RPMI8226 (cell line): ENCODE measurements around the gene BRSK2.

Experiments
- DNase-seq: peaks from one replicate; pipeline ENCODE4 v3.0.0-alpha.2; 2015

The BRSK2 gene

DNA sequence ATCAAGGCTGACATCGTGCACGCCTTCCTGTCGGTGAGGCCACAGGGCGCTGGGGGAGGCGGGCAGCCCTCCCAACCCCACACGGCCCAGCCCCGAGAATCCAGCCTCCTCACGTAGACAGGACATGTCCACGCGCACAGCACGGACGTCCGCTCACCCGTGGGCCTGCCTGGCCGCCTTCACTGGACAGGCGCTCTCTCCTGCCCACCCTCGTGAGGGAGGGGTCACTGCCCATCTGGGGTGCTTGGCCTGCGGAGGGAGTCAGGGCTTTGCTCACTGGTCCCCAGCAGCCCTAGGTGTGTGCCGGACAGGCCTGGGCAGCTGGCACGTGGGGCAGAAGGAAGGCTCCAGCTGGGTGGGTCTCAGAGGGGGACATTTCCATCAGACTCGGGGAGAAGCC lies 64.8 kb downstream of the BRSK2 start:
- DNase-seq = no peak

- DNase-seq = no peak
Observed at GRCh38 chr11:1455032-1455762, 65.5 kb downstream of the BRSK2 start.

DNA sequence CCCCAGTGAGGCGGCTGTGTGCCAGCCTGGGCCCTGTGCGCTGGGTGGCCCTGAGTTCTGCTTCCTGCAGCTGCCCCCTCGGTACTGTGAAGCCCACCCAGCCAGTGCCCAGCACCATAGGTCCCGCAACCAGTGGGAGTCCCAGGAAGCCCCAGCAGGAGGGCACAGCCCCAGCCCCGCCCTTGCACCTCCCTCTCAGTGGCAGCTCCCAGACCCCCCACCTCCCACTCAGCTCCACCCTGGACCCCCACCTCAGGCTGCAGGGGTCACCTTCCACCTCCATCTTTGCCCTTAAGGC lies 66.0 kb downstream of the BRSK2 start:
- no peak for DNase-seq

DNA sequence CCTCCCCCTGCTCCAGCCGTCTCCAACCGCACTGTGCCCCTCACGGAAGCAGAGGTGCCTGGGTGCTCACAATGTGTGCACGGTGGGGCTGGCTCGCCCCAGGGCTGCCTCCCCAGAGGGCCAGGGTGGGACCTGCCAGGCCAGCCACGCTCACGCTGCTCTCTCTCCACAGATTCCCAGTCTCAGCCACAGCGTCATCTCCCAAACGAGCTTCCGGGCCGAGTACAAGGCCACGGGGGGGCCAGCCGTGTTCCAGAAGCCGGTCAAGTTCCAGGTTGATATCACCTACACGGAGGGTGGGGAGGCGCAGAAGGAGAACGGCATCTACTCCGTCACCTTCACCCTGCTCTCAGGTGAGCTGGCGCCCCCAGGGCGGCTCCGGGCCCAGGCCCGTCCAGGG lies 66.4 kb downstream of the BRSK2 start:
- DNase-seq = no peak

- DNase-seq = no peak
Observed at GRCh38 chr11:1456596-1457325, 67.0 kb downstream of the BRSK2 start.

DNA sequence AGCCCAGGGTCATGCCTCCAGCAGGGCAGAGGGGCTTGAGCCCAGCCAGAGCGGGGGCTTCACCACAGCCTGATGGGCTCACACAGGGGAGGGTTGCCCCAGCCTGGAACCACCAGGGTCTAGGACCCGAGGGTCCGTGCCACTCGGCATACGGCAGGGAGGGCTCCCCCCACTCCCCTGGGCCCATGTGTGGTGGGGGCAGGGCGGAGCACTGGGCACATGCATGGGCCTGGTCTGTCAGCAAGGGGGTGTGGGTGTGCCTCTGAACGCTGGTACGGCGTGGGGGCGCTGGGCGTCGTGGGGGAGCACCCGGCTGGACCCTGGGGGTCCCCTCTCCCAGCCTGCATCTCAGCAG lies 67.6 kb downstream of the BRSK2 start:
- no peak for DNase-seq

DNA sequence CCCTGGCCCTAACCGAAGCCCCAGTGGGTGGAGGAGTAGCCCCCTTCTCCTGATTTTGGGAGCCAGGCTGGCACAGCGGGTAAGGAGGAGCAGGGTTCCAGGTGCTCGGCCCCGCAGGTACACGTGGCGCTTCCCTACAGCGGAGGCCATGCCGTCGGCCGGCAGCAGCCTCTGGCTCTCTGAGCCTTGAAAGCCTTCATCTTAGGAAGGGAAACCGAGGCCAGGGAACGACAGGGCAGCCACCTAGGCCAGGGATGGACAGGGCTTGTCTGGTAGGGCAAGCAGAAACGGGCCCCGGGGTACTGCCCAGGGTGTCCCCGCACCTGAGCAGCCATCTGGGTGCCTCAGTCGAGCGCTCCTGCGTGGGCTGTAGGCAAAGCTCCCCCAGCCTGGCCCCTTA lies 68.1 kb downstream of the BRSK2 start:
- no peak for DNase-seq

DNA sequence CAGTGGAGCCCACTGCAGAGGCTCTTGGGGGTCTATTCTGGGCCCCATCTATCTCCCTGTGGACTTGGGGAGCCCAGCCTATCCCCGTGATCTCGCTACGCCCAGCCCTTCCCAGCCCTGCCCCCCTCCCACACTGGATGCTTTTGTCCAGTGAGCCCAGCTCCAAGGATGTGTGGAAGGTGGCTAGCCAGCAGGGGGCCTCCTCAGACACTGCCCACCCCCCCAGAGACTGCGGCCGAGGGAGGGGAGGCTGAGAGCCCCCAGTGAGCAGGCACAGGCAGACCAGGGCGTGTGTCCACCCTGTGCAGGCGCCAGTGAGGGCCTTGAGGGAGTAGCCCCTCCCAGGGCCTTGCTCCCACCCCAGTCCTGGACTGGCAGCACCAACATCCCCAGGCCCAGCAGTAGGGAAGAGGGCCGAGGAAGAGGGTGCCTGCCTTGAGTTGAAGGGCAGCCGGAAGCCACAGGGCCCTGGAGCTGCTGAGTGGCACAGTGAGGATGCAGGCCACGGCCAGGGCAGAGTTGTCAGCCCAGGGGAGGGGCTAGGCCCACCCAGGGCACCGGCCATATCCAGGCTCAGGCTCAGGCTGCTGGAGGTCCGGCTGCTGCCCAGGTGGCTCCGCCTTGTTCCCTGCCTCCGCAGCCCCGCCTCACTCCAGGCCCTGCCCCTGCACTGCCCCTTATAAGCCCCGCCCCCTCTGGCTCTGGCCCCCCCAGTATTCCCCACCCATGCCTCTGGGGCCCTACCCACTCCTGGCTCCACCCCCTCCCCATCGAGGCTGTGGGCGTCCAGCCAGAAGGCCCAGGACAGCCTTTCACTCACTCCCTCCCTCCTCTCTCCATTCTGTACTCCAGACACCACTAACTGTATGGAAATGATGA lies 68.8 kb downstream of the BRSK2 start:
- peak; percentile 84 for DNase-seq

- no peak for DNase-seq
Observed at GRCh38 chr11:1459219-1459575, 69.5 kb downstream of the BRSK2 start.

GRCh38 chr11:1459764-1460395 lies 70.1 kb downstream of the BRSK2 start:
- DNase-seq = no peak

- DNase-seq = no peak
Observed at GRCh38 chr11:1460396-1460985, 70.8 kb downstream of the BRSK2 start.

DNA sequence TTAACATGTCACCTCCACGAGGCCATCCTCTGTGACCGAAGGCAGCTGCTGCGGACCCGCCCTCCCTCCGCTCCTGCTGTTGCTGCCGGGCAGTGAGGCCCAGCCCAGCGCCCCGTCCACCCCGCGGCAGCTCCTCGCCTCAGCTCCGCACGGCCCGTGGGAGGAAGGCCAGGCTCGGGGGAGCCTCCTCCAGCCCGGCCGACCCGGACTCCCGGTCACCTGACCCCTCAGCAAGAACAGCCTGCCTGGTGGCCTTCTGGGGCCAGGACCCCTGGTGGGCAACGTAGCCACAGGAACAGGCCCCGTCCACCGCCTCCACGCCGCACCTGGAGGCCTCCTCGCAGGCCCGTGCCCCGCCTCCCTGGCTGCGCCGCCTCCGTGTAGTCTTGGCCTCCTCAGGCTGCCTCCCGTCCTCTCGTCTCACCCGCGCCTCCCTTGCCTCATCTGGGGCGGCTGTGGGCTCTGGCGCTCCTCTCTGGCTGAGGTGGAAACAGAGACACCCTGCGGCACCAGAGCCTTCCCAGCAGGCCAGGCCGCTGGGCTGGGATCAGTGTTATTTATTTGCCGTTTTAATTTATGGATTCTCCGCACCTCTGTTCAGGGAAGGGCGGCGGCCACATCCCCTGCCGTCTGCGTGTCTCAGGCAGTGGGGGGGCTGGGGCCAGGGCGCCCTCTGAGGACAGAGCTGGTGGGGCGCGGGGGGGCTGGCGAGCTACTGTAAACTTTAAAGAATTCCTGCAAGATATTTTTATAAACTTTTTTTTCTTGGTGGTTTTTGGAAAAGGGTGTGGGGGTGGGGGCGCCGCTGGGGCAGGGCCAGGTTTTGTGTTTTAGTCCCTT lies 71.5 kb downstream of the BRSK2 start:
- no peak for DNase-seq

DNA sequence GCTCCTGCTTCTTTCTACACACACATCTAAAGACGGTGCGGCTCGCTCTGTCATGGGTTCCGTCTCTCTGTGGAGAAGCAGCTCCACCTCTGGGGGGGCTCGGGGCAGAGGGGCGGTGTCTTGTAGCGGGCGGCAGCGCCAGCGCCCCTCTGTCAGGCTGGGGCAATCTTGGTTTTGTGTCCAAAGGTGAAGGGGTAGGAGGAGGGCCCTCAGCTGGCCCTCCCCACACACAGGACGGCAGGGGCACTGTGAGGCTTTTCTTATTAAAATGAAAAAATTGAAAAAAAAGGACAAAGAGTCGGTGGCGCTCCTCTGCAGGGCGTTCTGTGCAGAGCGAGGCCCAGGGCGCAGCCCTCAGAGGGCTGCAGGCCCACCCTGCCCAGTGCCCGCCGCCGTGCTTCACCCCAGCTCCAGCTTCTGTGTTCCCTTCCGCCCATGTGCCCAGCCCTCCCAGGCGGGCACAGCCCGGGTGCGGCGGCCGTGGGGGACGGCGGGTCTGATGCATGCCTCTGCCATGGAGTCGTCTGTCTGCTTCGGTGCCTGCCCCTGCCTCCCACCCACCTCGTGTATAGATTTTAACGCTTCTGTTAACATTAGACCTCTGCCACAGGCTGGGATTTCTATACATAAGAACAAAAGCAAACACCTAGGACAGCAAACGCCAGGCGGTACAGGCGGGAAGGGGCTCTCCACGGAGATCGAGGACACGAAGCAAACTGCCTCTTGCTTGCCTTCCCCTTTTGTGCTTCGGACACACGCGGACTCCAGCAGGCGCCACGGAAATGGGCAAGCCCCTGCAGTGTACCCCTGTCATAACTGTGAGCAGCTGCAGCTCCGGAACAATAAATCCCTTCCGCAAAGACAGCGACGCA lies 72.3 kb downstream of the BRSK2 start:
- DNase-seq = no peak

DNA sequence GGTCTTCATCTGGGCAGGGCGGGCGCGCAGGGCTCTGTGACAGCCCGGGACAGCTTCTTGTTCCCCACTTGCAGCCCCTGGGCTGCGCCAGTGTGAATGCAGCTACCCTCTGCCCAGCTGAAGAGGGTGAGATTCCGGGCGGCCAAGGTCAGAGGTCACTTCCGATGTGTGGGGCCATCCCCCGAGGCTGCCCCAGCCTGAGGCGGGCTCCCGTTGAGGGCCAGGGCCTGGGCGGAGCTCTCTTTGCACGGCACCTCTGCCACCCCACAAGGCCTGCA lies 72.9 kb downstream of the BRSK2 start:
- no peak for DNase-seq

DNA sequence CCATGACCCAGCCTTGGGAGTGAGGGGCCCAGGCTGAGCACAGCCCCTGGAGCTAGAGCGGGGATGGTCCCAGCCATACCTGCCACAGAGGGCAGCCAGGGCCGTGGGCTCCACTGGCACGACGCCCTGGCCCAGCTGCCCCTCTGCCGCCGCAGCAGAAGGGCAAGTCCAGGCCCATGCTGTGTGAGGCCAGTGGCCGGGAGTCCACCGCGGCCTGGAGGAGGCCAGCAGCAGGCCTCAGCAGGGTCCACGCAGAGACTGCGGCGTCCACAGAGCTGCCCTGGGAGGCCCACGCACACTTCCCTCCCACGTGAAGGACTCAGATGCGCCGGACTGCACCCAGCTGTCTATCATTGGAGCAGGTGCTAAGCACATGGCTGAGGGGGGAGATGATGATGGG lies 73.3 kb downstream of the BRSK2 start:
- no peak for DNase-seq

- no peak for DNase-seq
Observed at GRCh38 chr11:1466784-1467183, 77.0 kb downstream of the BRSK2 start.

DNA sequence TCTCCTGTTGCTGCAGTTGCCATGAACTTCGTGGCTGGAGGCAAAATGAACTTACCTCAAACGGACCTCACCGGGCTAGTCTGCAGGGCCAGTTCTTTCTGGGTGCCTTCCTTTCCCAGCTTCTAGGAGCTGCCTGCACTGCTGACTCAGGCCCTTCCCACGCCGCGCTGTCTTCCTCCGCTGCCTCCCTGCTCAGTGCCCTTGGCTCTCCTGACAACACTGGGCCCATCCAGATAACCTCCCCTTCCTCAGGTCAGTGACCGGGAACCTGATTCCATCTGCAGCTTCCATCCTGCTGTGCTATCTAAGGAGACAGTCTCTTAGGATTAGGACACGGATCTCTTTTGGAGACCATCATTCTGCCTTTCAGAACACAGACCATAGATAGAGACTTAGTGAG lies 77.5 kb downstream of the BRSK2 start:
- DNase-seq = no peak

- DNase-seq = no peak
Observed at GRCh38 chr11:1468002-1468401, 78.3 kb downstream of the BRSK2 start.

GRCh38 chr11:1468473-1469066 lies 78.8 kb downstream of the BRSK2 start:
- DNase-seq = no peak

DNA sequence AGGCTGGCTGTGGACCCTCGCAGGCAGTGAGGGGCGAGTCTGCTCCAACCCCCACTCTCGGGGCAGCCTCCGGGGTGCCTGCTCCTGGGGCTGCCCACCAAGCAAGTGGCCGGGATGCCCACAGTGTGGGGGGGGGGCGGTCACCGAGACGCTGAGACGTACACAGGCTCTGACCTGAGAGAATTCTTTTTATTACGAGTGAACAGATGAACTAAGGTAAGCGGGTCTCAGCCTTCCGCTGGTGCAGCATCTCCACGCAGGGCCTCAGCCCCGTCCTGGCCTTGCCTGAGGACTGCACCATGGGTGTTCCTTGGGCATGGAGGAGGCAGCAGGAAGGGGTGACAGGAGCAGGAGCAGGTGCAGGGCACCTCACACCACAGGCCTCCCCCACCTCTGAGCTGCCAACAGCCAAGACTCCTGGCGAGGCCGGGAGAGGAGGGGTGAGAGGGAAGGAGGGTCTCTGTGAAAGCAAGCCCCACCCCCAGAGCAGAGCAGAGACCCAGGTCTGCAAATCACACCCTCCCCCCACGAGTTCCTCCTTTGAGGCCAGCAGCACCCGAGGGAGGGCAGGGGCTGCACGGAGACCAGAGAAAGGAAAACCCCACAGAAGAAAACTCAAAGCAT lies 79.7 kb downstream of the BRSK2 start:
- DNase-seq = no peak
